NCI-H748 treated with DMSO at 0.1 percent for 48 hours (cell line): ENCODE results near the gene CTDNEP1.
A peak's percentile ranks its signal among the peaks of the same experiment; 100 is the strongest.

Source experiments
- DNase-seq: peaks from one replicate; lab custom pipeline; 2025; lab: John Stamatoyannopoulos, UW

CTDNEP1 gene

DNA sequence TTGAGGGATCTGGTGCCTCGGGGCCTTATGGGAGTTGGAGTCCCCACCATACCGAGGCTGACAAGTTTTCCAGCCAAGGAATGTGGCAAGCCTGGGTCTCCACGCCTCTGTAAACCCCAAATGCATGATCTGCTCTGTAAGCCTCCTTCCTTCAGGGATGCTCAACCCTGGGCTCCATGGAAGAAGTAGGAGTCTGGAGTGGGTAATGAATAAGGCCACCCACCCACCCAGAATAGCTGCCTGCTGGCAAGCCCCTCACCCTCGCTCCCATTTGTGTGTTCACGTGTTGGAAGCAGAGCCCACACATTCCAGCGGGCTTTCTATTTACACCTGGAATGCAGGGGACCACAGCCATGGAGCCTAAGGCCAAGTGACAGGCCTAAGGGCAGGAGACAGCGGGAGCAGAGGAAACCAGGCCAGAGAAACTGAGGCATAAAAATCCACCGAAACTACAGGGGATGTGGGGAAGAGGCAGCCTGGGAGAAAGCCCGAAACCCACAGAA is 36.3 kb downstream of the CTDNEP1 start:
- DNase-seq: no peak

DNA sequence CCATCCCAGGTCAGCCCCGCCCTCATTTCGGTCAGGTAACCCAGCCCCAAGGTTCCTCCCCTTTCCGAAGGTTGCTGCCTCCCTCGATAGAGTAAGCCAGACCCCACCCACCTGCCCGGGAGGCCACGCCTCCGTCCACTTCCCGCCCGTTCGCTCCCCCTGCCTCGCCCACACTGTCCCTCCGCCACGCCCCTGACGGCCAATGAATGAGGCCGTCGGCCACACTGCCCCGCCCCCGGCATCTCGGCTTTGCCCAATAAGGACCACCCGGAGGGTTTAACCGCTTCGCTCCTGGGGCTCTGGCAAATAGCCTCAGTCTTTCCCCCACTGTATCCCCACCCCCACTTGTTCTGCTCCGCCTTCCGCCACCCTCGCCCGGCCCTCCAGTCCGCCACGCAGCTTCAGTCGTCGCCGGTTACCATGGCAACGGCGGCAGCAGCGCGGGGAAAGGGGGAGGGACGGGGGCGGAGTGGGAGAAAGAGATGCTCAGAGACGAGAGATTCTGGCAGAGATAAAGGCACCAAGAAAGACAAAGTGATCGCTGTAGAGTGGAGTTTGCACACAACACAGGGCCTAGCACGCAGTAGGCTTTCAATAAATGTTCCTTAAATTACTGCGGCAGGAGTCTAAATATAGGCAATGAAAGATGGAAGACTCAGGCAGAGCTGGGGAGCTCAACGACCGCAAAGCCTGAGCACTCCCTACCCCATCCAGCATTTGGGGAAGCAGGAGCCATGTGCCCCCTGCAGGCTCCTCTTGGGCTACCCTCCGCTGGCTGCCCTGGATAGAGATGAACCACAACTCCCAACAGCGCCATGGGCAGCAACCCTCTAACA is 37.0 kb downstream of the CTDNEP1 start:
- peak; percentile 99 for DNase-seq

DNA sequence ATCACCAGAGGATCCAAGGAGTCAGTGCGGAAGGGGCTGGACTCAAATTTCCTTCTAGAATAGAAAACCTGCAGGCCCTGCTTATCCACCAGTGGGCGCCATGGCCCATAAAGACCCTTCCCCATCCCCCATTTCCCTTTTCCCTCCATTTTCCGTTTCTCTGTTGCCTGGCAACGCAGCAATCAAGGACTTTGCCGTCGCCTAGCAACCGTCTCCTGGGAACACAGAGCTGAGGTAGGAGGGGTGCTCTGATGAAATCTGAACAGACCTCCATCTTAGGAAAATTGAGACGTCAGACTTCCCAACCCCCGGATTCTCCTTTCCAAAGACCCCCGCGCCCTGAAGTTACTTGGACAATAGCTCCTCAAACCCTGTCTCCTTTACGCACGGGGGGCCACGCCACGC is 37.6 kb downstream of the CTDNEP1 start:
- DNase-seq: peak; percentile 99

DNA sequence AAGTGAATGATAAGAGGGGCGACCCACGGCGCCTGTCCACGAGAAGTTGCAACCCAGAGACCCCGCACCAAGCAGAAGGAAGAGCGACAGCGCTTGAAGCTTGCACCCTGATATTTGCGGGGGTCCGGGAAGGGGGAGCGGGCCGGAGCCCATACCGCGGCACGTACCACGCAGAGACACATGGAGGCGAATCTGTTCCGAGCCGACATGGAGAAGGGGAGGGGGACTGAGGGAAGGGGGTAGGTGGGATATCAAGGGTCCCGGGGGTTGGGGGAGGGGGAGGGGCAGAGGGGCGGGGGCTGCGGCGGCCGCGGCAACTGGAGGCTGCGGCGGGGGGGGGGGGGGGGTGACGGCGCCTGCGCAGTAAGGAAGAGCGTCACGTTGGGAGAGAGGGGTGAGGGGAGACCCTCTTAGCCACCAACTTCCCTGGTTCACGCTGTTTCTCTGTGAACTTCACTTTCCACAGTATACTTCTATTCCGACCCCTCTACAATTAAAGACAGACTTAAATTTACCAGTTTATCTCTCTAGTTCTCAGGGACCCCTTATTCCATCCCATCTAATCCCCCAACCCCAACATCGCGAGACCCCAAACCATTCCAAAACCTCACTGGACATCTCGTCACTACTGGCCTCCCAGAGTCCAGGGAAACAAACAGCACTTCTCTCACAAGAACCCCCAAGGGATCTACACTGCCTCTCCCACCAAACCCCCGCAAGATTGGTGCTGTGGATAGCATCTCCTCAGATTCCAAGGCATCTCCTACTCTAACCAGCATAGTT is 39.9 kb downstream of the CTDNEP1 start:
- no peak for DNase-seq

DNA sequence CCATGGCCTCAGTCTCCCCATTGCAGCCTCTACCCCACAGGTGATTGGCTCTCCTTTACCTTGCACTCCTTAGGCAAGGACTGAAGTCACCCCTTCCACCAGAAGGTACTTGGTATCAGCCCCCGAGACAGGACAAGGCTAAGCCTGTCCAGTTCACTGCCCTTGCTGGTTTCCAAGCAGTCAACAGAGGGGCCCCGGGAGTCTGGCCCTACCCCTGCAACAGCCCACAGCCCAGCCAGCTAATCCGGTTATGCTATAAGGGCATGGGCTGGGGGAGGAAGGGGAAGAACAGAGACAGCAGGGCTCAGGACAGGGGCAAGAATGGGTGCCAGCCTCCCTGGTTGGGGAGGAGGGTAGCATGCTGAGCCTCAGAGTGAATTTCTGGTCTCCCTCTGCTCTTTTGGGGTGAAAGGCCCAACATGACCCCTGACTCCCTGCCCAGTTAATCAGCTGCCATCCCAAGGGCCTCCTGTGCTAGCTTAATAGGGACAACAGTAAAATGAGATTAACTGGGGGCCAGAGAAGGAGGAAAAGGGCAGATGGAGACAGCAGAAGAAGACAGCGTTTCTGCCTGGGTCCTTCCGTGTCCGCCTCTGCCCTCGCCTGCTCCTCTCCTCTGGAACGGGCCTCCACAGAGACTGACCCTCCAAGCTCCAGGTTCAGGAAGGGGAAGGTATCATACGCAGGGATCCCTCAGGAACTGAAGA is 42.6 kb downstream of the CTDNEP1 start:
- DNase-seq: no peak

DNA sequence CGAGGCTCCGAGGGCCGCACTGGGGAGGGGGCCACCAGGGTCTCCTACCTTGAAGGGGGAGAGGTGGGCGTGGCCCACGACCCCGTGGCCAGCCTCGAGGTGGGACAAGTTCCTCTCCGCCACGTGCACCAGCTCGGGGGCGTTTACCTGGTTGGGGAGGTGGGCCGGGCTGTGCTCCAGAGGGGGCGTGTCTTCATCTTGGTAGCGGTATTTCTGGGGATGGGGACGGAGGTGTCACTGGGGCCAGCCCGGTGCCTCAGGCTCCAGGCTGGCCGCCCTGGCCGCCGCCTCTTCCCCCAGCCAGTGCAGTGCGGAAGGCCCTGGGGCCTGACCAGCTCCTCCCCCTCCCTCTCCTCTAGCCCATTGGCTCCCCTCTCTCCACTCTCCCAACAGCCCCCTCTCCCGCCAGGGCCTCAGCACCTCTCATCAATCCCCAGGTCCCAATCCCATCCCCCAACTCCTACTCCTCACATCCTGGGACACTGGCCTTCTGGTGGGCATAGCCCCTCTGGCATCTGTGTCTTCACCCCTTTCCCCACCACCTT is 43.4 kb downstream of the CTDNEP1 start:
- no peak for DNase-seq

DNA sequence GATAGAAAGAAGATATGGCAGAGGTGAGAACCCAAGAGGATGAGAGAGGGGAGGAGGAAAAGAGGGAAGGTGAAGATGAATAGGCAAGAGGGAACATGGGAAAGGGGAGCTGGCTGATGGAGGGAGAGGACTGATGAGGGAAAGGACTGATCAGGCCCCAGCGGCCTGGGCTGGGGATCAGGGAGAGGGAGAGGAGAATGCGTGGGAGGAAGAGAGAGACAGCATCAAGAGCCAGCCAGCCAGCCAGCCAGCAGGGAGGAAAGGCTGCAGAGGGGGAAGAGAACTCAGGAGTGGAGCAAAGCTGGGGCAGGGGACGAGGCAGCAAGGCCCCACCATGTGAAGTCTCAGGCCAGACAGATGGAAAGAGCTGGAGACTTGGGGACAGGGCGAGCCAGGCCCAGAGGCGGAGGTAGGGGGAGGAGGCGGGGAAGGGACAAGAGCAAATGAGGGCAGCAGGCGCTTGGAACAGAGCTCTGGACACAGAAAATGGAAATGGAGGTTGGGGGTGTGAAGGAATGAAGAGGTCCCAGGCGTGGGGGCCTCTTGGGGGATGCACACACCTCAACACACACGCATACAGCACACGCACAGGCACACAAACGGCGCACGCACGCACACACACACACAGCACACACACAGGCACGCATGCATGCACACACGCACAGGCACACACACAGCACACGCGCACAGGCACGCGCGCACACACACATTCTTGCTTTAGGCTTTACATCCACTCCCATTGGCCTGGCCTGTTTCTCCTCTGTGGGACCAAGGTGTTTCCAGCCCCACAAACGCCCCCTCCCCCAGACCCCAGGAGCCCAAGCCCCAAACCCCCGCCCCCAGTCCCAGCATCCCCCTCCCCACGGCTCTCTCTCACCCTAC is 44.2 kb downstream of the CTDNEP1 start:
- DNase-seq: no peak

DNA sequence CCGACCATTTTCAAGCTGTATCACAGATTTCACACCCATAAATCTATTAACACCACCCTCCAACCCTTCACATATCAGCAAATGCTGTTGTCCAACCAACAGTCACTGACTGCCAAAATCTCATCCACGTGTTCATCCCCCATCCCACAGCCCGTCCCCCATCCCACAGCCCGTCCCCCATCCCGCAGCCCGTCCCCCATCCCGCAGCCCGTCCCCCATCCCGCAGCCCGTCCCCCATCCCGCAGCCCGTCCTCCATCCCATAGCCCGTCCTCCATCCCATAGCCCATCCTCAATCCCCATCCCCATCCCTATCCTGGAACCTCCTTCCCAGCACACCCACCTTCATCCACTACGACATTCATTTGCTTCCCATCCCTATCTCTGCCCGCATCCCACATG is 46.0 kb downstream of the CTDNEP1 start:
- DNase-seq: no peak

DNA sequence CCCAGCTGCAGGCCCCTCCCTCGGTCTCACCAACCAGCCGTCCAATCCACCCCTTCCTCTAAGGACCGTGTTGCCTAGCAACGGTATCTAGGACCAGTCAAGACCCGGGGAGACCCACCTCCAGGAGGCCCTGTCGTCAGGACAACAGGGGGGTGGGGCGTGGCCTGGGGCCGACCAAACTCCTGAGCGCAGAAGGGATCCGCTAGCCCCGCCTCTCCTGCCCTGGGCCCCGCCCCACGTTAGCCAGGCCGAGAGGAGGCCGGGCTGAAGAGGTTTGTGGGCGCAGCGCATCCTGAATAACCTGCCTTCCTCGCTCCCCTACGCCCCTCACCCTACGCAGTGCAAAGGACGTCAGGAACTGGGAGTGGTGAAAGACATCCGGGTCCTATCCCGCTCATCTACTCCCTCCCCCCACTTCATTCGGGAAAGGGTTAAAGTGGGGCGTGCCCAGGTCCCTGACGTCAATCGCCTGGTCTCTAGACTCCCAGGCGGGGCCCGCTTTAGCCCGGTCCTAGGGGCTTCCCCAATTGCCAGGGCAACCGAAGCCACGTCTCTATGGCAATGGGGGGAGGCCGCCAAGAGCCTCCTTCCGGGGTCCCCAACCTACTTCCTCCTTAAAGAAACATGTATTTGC is 46.6 kb downstream of the CTDNEP1 start:
- DNase-seq: peak; percentile 97

DNA sequence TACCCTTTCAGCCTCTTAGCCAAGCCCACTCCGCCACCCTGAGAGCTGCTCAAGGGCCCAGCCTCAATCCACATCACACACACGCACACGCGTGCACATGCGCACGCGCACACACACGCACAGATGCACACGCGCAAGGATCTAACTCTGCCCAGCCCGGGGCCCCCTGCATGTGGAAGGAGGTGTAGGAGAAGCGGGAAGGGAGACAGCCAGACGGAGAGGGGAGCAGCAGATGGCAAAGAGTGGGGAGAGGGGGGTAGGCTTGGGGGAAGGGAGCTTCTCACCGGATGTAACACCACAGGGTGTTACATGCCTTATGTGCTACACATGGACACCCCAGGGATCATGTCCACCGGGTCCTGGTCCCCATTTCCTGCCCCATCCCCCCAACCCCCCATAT is 47.2 kb downstream of the CTDNEP1 start:
- no peak for DNase-seq

DNA sequence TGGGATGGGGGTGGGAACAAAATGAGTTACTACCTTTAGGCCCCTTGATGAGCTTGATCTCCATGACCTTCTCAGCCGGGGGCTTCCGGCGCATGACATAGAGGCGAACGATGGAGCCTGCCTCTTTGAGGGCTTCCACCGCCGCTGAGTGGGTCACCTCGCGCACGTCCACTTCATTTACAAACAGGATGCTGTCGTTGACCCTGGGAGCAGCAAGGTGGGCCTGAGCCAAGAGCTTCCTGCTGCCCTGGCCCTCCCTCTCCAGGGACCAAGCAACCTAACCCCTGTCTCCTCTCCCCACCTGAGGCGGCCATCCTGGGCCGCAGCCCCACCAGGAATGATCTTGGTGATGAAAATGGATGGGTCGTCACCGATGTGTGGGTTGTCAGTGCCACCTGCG is 48.1 kb downstream of the CTDNEP1 start:
- DNase-seq: no peak

DNA sequence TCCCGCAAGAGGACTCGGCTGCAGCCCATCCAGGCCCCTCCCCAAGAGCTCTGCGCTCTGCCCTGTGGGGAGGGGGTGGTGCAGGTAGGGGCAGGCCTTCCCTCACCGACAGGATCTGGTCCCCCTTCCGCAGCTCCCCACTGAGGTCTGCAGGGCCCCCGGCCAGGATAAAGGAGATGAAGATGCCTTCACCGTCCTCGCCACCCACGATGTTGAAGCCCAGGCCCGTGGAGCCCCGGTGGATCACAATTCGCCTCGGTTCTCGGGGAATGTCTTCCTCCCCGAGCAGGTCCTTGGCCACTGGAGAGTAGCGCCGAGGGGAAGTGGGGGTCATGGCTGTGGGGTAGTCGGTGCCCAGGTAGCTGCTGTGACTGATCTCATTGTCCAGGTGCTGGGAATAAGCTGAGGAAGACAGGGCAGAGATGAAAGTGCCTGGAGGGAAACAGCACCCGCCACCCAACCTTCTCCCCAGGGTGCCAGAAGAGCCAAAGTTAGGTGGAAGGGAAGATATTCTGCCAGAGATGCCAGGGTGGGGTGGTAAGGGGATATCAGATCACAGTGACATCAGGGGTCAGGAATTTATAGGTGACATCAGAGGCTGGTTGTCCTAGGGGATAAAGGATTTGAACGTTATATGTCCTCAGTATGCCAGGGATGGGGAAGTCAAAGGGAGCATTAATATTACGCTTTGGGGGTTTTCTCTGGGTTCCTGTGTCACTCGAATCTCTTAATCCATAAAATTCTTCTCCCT is 54.7 kb downstream of the CTDNEP1 start:
- no peak for DNase-seq

DNA sequence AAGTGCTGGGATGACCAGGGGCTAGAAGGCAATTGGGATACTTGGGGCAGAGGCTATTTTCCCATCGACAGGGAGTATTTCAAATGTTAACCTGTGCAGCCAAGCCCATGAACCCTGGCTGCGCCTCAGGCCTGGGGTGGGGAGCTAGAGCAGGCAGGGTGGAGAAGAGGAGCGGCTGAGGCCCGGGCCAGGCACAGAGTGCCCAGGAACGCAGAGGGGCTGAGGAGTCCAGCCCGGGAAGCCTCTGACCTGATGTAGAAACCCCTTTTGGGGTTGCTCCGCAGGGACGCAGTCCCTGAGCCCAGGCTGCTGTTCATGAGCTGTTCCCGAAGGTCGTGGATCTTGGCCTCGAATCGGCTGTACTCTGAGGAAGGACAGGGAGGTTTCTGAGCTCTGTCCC is 55.6 kb downstream of the CTDNEP1 start:
- no peak for DNase-seq
